HG02970 (cell line): ENCODE measurements around the gene MYLIP.

Experiments
- ATAC-seq: cut with Tn5 transposase; IDR thresholded peaks from one replicate; pipeline ENCODE4 v1.9.1; 2021; ENCODE audit warnings: mild to moderate bottlenecking, moderate library complexity, moderate number of reproducible peaks; ENCODE audit not compliant: unreplicated experiment, low FRiP score

The MYLIP gene

GRCh38 chr6:16106991-16107787 is 21.7 kb upstream of the MYLIP start:
- ATAC-seq: no peak

GRCh38 chr6:16108419-16108818 is 20.5 kb upstream of the MYLIP start:
- ATAC-seq: no peak

GRCh38 chr6:16108921-16109658 is 19.8 kb upstream of the MYLIP start:
- ATAC-seq: no peak

- ATAC-seq: no peak
Observed at GRCh38 chr6:16109659-16110305, 19.1 kb upstream of the MYLIP start.

- ATAC-seq: no peak
Observed at GRCh38 chr6:16118825-16119224, 10.1 kb upstream of the MYLIP start.

GRCh38 chr6:16121339-16121738 is 7.5 kb upstream of the MYLIP start:
- ATAC-seq: no peak

- no peak for ATAC-seq
Observed at GRCh38 chr6:16122197-16122596, 6.7 kb upstream of the MYLIP start.

GRCh38 chr6:16124198-16125180 is 4.4 kb upstream of the MYLIP start:
- no peak for ATAC-seq

- no peak for ATAC-seq
Observed at GRCh38 chr6:16126056-16126455, 2.8 kb upstream of the MYLIP start.

- ATAC-seq: no peak
Observed at GRCh38 chr6:16126861-16127260, 2.0 kb upstream of the MYLIP start.

- ATAC-seq: no peak
Observed at GRCh38 chr6:16127471-16127870, 1.4 kb upstream of the MYLIP start.

GRCh38 chr6:16129623-16130401 is 926 bp downstream of the MYLIP start:
- no peak for ATAC-seq

- ATAC-seq: no peak
Observed at GRCh38 chr6:16130437-16130891, 1.6 kb downstream of the MYLIP start.

- peak; percentile 32 for ATAC-seq
Observed at GRCh38 chr6:16130932-16131387, 2.1 kb downstream of the MYLIP start.

GRCh38 chr6:16132909-16133308 is 4.0 kb downstream of the MYLIP start:
- no peak for ATAC-seq

- ATAC-seq: no peak
Observed at GRCh38 chr6:16134430-16134829, 5.5 kb downstream of the MYLIP start.

- ATAC-seq: no peak
Observed at GRCh38 chr6:16135066-16135465, 6.2 kb downstream of the MYLIP start.

GRCh38 chr6:16136091-16136490 is 7.2 kb downstream of the MYLIP start:
- ATAC-seq: no peak
